Activated CD8-positive, alpha-beta memory T cell treated with anti-CD3 and anti-CD28 coated beads for 36 hours (primary cell): ENCODE data around the gene PYDC1. TPM values are rescaled to one million over a fixed set of nuclear protein-coding genes. Genes with fewer than 3 reads are reported as not detected.
"Not testable (repeated sequence)": the region's sequence is repeated elsewhere in the genome, so short reads cannot be mapped to it uniquely, and the experiment has no call there.

Source experiments
- CTCF ChIA-PET: fragments of 350-600 bp; sonication (Branson Sonifier 250); formaldehyde crosslinking; loops from one replicate; lab custom pipeline; 2021; ENCODE audit warnings: antibody characterized with exemption; lab: Charles Lee
- POLR2A ChIA-PET: fragments of 350-600 bp; sonication (Branson Sonifier 250); formaldehyde crosslinking; loops from one replicate; lab custom pipeline; 2021; ENCODE audit warnings: antibody characterized with exemption; lab: Charles Lee
- total RNA-seq, 2 experiments: library from RNA; stranded (reverse); gene quantifications; one replicate each; pipeline ENCODE4 v1.2.3, GENCODE V29; 2021

PYDC1 gene
- total RNA-seq, 2 experiments from 2014 or later, result not detected

DNA sequence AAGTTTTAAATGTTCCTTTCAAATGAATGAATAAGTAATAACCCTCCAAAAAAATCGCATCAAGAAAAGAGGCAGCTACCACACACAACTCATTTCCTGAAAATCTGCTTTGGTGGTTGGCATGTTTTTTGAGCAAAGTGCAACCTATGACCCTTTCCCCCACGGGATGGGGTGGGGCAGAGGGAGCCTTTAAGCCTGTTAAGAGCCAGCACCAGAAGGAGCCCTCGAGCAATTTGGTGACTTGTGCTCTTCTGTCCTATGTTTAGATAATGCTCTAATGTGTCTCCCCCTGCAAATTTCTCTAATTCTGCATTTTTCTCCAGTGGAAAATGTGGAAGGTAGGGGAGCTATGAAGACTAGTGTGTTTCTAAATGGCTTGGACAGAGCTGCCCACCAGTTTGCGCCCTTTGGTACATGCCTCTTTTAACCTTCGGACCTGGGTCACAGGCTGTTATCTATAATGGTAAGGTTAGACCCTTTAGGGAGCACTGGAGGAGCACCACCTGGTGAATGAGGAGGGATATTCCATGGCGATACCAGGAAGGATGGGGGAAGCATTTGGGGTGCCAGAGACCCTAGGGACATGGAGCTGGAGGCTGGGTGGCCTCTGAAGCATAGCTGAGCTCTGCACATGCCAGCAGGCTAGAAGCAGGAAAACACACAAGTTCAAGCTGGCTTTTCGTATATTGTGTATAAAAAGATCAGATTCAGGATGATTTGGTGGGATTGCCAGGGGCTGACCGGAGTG, 15.9 kb downstream of the PYDC1 start:
- ChIA-PET POLR2A (interaction anchor here (0.5 to 2.6 kb wide), 6 partner anchors 9 to 498 kb away, joined by 3 to 13 read pairs (median 4); partner anchors contain the start of genes FUS and TRIM72), CTCF (interaction anchor here (0.6 to 2.8 kb wide), 7 partner anchors 11 to 240 kb away, joined by 3 to 11 read pairs (median 4); no protein-coding TSS in a partner anchor)

DNA sequence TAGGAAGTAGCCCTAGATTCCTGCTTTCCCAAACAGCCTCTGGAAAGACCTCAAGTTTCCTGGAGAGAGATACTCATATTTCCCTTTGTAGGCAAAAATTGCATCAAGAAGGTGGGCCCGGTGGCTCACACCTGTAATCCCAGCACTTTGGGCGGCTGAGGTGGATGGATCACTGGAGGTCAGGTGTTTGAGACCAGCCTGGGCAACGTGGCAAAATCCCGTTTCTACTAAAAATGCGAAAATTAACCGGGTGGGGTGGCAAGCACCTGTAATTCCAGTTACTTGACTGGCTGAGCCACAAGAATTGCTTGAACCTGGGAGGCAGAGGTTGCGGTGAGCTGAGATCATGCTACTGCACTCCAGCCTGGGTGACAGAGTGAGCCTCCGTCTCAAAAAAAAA, 16.8 kb downstream of the PYDC1 start:
- POLR2A ChIA-PET, result not testable (repeated sequence)

DNA sequence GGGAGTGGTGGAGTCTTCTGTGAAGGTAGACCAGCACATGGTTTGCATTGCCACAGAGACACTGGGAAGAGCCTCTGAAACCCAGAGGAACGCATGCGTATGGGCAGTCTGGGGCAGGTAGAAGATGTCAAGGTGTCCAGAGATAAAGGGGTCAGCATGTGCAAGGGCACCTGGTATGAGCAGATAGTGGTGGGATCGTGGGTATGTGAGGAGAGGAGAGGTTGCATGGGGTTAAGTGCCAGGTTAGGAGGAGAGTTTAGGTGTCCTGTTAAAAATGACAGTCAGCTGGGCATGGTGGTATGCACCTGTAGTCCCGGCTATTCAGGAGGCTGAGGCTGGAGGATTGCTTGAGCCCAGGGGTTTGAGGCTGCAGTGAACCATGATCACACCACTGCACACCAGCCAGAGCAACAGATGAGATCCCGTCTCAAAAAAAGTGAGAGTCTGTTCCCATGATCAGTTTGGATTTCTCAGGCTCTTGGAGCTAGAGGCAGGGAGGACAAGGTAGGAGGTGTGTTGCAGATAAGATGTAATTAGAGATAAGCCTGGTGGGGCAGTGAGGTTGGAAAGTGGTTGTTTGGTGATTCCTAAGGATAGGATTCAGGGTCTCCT, 17.4 kb downstream of the PYDC1 start:
- ChIA-PET POLR2A (interaction anchor here (1.3 to 1.5 kb wide), 2 partner anchors 19 to 57 kb away, joined by 3 to 4 read pairs; partner anchors contain the start of gene FUS), CTCF (interaction anchor here (1.0 kb wide), 1 partner anchor 12 kb away, joined by 4 read pairs; no protein-coding TSS in a partner anchor)

More for the DNA sequence above, 16.8 kb downstream of the PYDC1 start:
- CTCF ChIA-PET, result interaction anchor here (1.0 to 2.7 kb wide), 3 partner anchors 10 to 183 kb away, joined by 4 to 11 read pairs (median 4); no protein-coding TSS in a partner anchor

DNA sequence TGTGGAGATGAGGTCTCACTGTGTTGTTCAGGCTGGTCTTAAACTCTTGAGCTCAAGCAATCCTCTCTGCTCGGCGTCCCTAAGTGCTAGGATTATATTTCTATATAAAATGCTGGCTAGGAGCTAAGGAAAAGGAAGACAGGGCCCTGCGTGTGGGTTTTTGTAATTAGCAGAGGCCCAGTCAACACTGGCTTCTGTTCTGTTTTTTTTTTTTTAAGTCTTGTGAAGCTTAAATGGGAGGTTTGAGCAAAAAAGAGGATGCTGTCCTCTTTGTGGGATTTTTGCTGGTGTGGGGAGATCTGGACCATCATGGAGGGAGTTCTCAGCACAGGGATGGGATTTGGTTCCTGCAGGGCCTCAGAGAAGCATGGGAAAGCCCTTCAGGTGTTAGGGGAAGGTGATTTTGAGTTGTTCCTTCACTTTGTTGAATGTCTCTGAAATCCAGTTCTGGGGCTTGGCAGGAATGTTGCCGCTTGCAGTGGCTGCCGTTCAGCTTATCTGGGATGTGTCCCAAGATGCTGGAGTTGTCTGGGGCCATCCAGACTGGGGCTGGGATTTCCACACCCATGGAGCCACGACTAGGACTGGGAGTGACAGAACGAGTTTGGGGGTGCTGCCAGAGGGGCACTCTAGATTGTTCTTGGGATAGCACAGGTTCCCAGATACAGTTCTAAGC, 18.6 kb downstream of the PYDC1 start:
- CTCF ChIA-PET, result no interaction called here
- POLR2A ChIA-PET, result interaction anchor here (0.6 to 1.5 kb wide), 4 partner anchors 11 to 56 kb away, joined by 3 to 4 read pairs (median 4); partner anchors contain the start of gene FUS

DNA sequence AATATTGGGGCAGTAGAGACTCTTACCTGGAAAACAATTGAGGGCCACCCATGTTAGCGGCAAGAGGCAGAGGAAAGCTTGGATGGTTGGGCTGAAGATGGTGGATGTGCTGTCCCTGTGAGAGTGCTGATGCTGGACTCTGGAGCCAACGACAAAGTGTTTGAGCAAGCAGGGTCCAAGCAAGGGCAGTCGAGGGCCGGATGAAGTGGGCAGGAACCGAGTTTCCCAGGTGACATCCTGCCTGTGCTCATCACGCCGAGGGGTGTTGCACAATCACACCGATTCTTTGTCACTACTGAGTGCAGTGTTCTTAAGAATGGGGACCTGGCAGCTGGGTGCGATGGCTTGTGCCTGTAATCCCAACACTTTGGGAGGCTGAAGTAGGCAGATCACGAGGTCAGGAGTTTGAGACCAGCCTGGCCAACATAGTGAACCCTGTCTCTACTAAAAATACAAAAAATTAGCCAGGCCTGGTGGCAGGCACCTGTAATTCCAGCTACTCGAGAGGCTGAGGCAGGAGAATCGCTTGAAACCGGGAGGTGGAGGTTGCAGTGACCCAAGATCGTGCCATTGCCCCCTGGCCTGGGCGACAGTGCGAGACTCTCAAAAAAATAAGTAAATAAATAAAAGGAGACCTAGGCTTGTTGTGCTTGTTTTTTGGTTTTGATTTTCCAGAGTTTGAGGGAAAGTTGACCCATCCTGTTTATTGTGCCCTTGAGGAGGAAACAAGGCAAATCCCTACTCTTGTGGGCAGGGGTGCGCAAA, 20.4 kb downstream of the PYDC1 start:
- POLR2A ChIA-PET, result no interaction called here
- CTCF ChIA-PET, result interaction anchor here (0.8 kb wide), 1 partner anchor 186 kb away, joined by 3 read pairs; no protein-coding TSS in a partner anchor

DNA sequence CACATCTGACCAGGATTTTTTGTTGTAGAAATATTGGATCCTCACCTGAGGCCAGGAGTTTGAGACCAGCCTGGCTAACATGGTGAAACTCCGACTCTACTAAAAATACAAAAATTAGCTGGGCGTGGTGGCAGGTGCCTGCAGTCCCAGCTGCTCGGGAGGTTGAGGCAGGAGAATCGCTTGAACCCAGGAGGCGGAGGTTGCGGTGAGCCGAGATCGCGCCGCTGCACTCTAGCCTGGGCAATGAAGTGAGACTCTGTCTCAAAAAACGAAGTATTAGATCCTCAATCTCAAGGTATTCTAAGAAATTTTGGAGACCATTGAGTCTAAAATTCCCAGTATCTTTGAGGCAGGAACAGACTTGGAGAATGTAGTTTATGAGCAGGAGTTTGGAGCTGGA, 21.1 kb downstream of the PYDC1 start:
- POLR2A ChIA-PET, result not testable (repeated sequence)
- CTCF ChIA-PET, result interaction anchor here (0.8 kb wide), 1 partner anchor 186 kb away, joined by 3 read pairs; no protein-coding TSS in a partner anchor

DNA sequence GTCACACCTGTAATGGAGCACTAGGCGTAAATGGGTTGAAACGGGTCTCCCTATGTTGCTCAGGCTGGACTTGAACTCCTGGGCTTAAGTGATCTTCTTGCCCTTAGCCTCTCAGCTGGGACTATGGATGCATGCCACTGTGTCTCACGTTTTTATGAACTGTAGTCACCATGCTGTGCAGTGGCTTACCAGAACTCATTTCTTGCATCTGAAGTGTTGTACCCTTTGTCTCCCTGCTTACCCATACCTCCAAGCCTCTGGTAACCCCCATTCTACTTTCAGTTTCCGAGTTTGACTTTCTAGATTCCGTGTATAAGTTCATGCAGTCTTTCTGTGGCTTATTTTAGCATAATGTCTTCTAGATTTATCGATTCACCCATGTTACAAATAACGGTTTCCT, 22.0 kb downstream of the PYDC1 start:
- ChIA-PET CTCF (no interaction called here), POLR2A (no interaction called here)

DNA sequence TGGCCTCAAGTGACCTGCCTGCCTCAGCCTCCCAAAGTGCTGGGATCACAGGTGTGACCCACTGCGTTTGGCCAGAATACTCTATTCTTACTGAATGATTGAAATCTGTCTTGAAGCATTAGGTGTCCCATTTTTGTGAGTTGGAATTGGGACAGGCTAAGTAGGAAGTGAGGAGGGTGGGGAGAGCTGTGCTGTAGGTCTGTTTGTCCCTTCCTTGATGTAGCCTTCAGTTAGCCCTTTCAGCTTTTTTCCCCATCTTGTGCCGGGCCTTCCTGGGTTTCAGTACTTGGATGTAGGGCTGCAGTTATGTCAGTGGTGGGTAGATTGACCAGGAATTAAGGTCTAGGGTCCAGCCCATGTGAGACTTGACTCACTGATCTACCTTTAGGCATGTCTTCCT, 23.1 kb downstream of the PYDC1 start:
- ChIA-PET POLR2A (interaction anchor here (0.6 to 1.5 kb wide), 4 partner anchors 8 to 1381 kb away, joined by 3 to 6 read pairs (median 4); partner anchors contain the start of gene PYCARD), CTCF (interaction anchor here (0.7 kb wide), 1 partner anchor 266 kb away, joined by 3 read pairs; no protein-coding TSS in a partner anchor)

DNA sequence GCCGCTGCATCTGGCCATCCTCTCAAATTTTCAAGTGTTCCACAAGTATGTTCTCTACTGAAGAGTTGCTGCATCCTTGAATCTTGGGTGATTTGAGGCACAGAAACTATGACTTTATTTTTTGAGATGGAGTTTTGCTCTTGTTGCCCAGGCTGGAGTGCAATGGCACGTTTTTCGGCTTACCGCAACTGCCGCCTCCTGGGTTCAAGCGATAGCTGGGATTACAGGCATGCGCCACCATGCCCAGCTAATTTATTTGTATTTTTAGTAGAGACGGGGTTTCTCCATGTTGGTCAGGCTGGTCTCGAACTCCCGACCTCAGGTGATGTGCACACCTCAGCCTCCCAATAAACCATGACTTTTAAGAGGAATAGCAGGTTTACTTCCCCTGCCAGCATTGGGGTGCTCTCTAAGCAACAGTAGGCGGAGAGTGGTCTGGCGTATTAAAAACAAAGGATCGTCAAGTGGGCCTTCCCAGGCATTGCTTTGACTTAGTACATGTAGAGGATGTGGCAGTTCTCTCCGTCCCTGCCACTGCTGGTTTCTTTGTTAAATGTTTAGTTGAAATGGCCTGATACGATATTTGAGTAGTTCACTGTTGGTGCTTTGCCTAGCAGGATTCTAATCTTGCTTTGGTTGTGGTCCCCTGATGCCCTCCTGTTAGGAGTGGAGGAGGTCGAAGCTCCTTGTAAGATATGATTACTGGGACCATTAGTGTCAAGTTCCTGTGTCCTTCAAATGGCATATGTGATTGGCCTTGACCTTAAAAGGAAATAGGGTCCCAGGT, 23.9 kb downstream of the PYDC1 start:
- CTCF ChIA-PET, result no interaction called here
- POLR2A ChIA-PET, result interaction anchor here (0.5 to 1.5 kb wide), 5 partner anchors 9 to 1380 kb away, joined by 3 to 7 read pairs (median 5); partner anchors contain the start of gene PYCARD

DNA sequence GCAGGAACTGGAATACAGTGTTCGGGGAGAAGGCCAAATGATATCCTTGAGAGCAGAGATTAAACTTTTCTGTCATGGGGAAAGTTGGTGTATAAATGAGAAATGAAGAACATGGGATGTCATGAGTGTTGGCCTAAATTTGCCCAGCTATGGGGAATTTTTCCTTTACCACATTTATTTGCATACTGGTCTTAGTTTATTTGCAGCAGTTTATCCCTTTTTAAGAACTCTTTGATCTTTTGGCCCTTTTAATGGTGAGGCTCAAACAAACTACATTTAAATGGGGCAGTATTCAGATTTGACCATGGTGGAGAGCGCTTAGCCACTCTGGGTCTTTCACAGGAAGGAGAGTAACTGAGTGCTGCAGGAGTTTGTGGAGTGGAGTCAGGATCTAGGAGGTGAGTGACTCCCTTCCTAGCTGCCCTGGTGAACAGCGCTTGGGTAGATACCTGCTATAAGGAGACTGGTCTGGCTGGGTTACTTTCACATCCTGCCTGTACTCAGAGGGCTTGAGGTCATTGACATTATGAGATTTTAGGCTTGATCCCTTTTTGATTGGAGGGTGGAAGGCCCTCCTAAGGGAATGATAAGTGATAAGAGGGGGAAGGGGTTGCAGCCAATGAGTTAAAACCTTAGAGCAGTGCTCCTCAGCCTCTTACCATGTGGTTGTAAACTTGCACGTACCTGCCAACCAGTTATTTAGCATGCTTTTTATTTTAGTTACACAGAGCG, 25.1 kb downstream of the PYDC1 start:
- ChIA-PET POLR2A (interaction anchor here (0.7 to 1.2 kb wide), 2 partner anchors 10 to 160 kb away, joined by 3 to 7 read pairs; partner anchors contain the start of gene PYCARD), CTCF (no interaction called here)

DNA sequence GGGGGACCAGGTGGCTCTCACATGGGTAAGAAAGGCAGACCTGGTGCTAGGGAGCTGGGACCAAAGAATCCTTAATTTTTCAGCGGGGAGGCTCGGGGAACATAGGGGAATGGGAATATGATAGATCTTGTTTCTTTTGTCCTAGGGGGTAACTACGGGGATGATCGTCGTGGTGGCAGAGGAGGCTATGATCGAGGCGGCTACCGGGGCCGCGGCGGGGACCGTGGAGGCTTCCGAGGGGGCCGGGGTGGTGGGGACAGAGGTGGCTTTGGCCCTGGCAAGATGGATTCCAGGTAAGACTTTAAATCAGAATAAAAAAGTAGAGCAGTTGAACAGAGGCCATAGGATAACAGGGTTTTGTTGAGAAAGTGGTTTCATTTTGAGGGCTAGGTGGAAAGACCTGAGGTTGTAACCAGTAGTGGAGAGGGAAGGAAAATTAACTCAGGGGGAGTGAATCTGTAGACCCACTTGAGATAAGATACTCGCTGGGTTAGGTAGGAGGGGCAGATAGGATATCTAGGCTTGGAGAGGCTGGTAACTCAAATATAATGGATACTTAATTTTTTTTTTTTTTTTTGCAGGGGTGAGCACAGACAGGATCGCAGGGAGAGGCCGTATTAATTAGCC, 26.0 kb downstream of the PYDC1 start:
- ChIA-PET POLR2A (interaction anchor here (2.4 kb wide), 1 partner anchor 11 kb away, joined by 12 read pairs; the partner anchor contains the start of gene FUS), CTCF (interaction anchor here (0.6 to 2.0 kb wide), 3 partner anchors 10 to 255 kb away, joined by 3 to 4 read pairs (median 3); no protein-coding TSS in a partner anchor)

DNA sequence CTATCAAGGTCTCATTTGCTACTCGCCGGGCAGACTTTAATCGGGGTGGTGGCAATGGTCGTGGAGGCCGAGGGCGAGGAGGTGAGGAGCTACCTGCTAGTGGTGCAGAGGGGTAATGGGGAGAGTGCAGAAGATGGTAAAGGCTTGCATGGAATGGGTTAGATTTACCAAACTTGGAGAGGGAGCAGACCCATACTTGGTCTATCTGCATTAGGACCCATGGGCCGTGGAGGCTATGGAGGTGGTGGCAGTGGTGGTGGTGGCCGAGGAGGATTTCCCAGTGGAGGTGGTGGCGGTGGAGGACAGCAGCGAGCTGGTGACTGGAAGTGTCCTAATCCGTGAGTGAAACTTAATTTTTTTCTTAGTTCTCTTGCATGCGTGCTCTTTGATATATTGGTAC, 26.9 kb downstream of the PYDC1 start:
- ChIA-PET CTCF (interaction anchor here (0.6 to 2.0 kb wide), 6 partner anchors 9 to 256 kb away, joined by 3 to 5 read pairs (median 3); partner anchors contain the start of gene PYCARD), POLR2A (interaction anchor here (2.4 kb wide), 1 partner anchor 10 kb away, joined by 12 read pairs; the partner anchor contains the start of gene FUS)

DNA sequence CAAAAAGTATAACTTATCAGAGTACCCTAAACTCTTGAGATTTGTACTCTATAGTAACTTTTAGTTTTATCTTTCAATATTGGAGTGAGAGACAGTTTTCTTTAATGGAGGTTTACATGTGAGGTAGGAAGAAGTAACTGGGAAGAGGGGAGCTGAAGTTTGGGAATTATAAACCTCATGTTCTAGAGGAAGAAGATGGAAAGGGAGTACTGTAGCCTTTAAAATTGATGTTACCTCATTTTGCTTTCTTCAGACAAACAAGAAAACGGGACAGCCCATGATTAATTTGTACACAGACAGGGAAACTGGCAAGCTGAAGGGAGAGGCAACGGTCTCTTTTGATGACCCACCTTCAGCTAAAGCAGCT, 27.5 kb downstream of the PYDC1 start:
- POLR2A ChIA-PET, result interaction anchor here (0.6 to 2.4 kb wide), 2 partner anchors 9 to 61 kb away, joined by 3 to 12 read pairs; partner anchors contain the start of gene FUS
- CTCF ChIA-PET, result interaction anchor here (1.1 to 2.0 kb wide), 4 partner anchors 9 to 13 kb away, joined by 3 to 5 read pairs (median 4); partner anchors contain the start of gene PYCARD

DNA sequence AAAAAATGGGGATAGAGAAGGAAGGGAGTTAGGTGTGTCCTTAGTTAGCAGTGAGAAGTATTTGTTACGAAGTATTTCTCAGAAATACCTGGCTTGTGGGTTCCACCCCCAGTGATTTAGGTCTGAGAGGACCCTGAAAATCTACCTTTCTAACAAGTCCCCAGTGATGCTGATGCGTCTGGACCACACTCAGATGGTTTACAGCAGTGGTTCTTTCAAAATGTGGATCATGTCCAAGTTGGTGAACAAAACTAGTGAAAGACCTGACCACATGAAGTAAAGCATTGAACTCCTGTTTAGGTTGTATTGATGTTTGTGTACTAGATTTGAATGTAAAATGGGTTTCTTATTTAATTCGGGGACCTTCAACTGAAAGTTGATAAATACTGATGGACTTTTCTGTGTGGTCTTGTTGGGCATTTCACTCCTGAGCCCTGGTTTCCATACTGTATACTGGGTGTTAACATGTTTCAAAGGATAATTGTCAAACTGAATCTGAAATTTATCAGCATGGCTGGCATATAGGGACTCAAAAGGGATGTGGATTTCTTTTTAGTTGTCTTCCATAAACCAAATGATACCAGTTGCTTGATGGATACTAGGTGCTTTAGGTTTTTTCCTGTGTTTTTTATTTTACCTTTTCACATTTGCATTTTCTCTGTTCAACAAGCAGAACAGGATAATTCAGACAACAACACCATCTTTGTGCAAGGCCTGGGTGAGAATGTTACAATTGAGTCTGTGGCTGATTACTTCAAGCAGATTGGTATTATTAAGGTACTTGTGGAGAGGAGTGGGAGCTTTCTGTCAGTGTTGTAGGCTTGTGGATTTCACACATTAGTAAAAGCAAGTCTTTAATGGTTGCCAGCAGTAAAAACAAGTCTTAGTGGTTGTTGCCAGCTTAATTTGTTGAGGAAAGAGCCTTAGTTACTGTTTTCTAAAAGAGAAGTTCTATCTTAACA, 28.2 kb downstream of the PYDC1 start:
- ChIA-PET CTCF (interaction anchor here (1.1 to 2.0 kb wide), 4 partner anchors 11 to 14 kb away, joined by 3 to 4 read pairs (median 4); partner anchors contain the start of gene PYCARD), POLR2A (interaction anchor here (0.6 to 2.4 kb wide), 3 partner anchors 9 to 61 kb away, joined by 3 to 12 read pairs (median 4); partner anchors contain the start of gene FUS)

DNA sequence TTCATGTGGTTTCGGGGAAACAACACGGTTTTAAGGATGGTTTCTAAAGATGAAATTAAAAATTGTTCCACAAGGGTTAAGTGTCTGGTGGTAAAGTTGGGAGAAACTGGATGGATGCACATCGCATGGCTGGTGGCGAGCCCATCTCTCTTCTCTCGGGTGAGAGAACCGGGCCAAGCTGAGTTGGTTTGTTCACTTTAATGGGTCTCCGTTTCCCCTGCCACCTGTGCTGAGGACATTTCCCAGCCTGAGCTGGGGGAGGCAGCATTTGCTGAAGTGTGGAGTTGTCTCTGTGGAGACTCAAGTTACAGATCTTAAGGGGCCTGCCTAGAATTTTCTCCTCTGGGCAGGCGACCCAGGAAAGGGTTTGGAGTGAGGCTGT, 29.1 kb downstream of the PYDC1 start:
- CTCF ChIA-PET, result interaction anchor here (0.6 to 1.6 kb wide), 2 partner anchors 12 to 48 kb away, joined by 4 read pairs; no protein-coding TSS in a partner anchor
- POLR2A ChIA-PET, result interaction anchor here (1.4 kb wide), 1 partner anchor 10 kb away, joined by 4 read pairs; no protein-coding TSS in a partner anchor
